Upper lobe of right lung (tissue), 1 donor: ENCODE results near the gene CNOT1. TPM values are rescaled to one million over a fixed set of nuclear protein-coding genes. Genes with fewer than 3 reads are reported as not detected.
"Not testable (repeated sequence)": the region's sequence is repeated elsewhere in the genome, so short reads cannot be mapped to it uniquely, and the experiment has no call there.

Experiments
- ATAC-seq: fragments of 200-7000 bp; cut with Tn5 transposase; one replicate; pipeline ENCODE4 v1.9.1; 2020; ENCODE audit warnings: mild to moderate bottlenecking, moderate library complexity
- DNase-seq: peaks from one replicate; pipeline ENCODE4 v3.0.0-alpha.2; 2020
- H3K27ac ChIP-seq: fragments of 200-600 bp; one replicate; pipeline ENCODE4 v1.8.0; 2022
- H3K27me3 ChIP-seq: fragments of 200-600 bp; one replicate; pipeline ENCODE4 v1.8.0; 2022; ENCODE audit warnings: mild to moderate bottlenecking
- H3K36me3 ChIP-seq: fragments of 200-600 bp; one replicate; pipeline ENCODE4 v1.8.0; 2022
- H3K4me1 ChIP-seq: fragments of 200-600 bp; one replicate; pipeline ENCODE4 v1.8.0; 2022
- H3K4me3 ChIP-seq: fragments of 200-600 bp; one replicate; pipeline ENCODE4 v1.8.0; 2022; ENCODE audit warnings: mild to moderate bottlenecking
- H3K9me3 ChIP-seq: fragments of 200-600 bp; one replicate; pipeline ENCODE4 v1.8.0; 2022
- CTCF ChIP-seq: fragments of 200-600 bp; IDR thresholded peaks from one replicate; pipeline ENCODE4 v1.8.0; 2022; ENCODE audit warnings: antibody characterized with exemption
- intact Hi-C: fragments of 100-400 bp; cut with DNase I; formaldehyde crosslinking; loops from one replicate; pipeline ENCODE4 v1.11.0; 2022
- total RNA-seq: library from RNA; stranded (reverse); fragmentation: NEBNext Ultra II Directional; extraction: Animal tissue kit (Norgen Biotek cat#: 25700); gene quantifications from one replicate; pipeline ENCODE4 v1.2.1, GENCODE V29; 2021
- donor health status: DM: no; HTN: yes; CAD: no; lungs with severe emphysema.

CNOT1 gene
- total RNA-seq, 1 donor from 2014 or later = 140 TPM

DNA sequence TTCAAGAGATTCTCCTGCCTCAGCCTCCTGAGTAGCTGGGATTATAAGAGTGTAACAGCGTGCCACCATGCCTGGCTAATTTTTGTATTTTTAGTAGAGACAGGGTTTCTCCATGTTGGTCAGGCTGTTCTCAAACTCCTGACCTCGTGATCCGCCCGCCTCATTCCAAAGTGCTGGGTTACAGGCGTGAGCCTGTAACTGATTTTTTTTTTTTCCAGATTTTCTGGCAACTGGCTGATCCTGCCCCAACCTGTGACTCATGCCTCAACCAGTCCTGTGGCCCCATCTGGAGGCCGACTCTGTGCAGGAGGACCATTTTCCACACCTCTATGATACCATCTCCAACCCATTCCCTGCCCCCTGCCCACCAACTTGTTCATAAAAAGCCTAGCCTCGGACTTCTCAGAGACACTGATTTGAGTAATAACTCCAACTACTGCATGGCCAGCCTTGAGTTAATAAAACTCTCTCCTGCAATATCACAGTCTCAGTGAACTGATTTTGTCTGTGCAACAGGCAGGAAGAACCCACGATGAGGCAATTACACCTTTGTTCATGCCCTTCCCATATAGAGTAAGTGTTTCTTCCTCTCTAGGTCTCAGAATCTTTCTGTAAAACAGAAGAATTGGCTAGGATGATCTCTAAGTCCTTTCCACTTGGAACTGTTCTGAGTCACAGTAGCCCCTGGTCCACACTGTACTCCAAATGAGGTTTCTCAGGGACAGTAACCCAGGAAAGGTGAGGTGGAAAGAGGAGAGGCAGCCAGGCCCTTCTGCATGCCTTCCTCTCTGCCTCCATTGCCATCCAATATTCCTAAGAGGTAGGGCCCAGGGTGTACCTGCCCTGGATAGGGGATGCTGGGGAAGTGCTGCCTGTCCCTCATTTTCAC, 8.8 kb upstream of the CNOT1 start:
- ATAC-seq (peak; percentile 62), DNase-seq (no peak)
- Histone ChIP-seq H3K36me3 (no peaks in the 10 kb centered on the region), H3K4me1 (no peaks in the 10 kb centered on the region), H3K4me3 (no peak overlapping the region), H3K9me3 (no peaks in the 10 kb centered on the region), H3K27me3 (no peaks in the 10 kb centered on the region), H3K27ac (no peak overlapping the region)
- TF ChIP-seq CTCF = peak; percentile 9
- intact Hi-C loops = no loop called here

DNA sequence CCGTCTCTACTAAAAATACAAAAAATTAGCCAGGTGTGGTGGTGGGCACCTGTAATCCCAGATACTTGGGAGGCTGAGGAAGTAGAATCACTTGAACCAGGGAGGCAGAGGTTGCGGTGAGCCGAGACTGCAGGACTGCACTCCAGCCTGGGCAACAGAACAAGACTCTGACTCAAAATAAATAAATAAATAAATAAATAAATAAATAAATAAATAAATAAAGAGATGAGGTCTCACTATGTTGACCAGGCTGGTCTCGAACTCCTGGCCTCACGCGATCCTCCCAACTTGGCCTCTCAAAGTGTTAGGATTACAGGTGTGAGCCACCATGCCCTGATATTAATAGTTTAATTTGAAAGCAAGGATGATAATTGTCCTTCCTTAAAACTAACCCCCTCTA, 7.4 kb upstream of the CNOT1 start:
- ATAC-seq, DNase-seq, H3K36me3 ChIP-seq, intact Hi-C loops, H3K9me3 ChIP-seq, H3K4me1 ChIP-seq, H3K4me3 ChIP-seq, H3K27me3 ChIP-seq, H3K27ac ChIP-seq: not testable (repeated sequence)

GRCh38 chr16:58636466-58636865, 6.8 kb upstream of the CNOT1 start:
- H3K4me3 ChIP-seq = no peak overlapping the region
- no peak for ATAC-seq
- H3K27me3 ChIP-seq = no peaks in the 10 kb centered on the region
- TF ChIP-seq CTCF = no peak
- H3K4me1 ChIP-seq = no peaks in the 10 kb centered on the region
- intact Hi-C loops = no loop called here
- no peaks in the 10 kb centered on the region for H3K9me3 ChIP-seq
- no peak for DNase-seq
- H3K36me3 ChIP-seq = no peaks in the 10 kb centered on the region
- no peak overlapping the region for H3K27ac ChIP-seq

- intact Hi-C loops = no loop called here
- no peaks in the 10 kb centered on the region for H3K36me3 ChIP-seq
- ATAC-seq (no peak), DNase-seq (no peak)
- no peak overlapping the region for H3K4me3 ChIP-seq
- no peak overlapping the region for H3K27ac ChIP-seq
- no peaks in the 10 kb centered on the region for H3K27me3 ChIP-seq
- TF ChIP-seq CTCF = no peak
- no peaks in the 10 kb centered on the region for H3K4me1 ChIP-seq
- no peaks in the 10 kb centered on the region for H3K9me3 ChIP-seq
Observed at GRCh38 chr16:58635502-58635901, 5.9 kb upstream of the CNOT1 start.

- intact Hi-C loops = no loop called here
Observed at GRCh38 chr16:58634265-58634802, 4.7 kb upstream of the CNOT1 start.

More at GRCh38 chr16:58634265-58634802, 4.7 kb upstream of the CNOT1 start:
- Histone ChIP-seq H3K27me3 (no peaks in the 10 kb centered on the region), H3K27ac (no peak overlapping the region), H3K4me1 (no peaks in the 10 kb centered on the region), H3K4me3 (no peak overlapping the region), H3K9me3 (no peaks in the 10 kb centered on the region), H3K36me3 (no peaks in the 10 kb centered on the region)
- TF ChIP-seq CTCF = no peak
- ATAC-seq (no peak), DNase-seq (no peak)
